Measurements from ENCODE around the gene C12orf57. TPM values are rescaled to one million over a fixed set of nuclear protein-coding genes. Genes with fewer than 3 reads are reported as not detected.

Gene C12orf57
- polyA plus RNA-seq, 1 donor, result 148 TPM

GRCh38 chr12:6938353-6939190, 5.2 kb upstream of the C12orf57 start:
- DNase-seq, result no peak

GRCh38 chr12:6939191-6939540, 4.7 kb upstream of the C12orf57 start:
- no peak for DNase-seq

GRCh38 chr12:6941267-6941666, 2.6 kb upstream of the C12orf57 start:
- DNase-seq, result no peak

- no peak for DNase-seq
Measured at GRCh38 chr12:6941782-6942181, 2.0 kb upstream of the C12orf57 start.

- no peak for DNase-seq
Measured at GRCh38 chr12:6942331-6942665, 1.5 kb upstream of the C12orf57 start.

GRCh38 chr12:6943389-6943721, 467 bp upstream of the C12orf57 start:
- peak; percentile 85 for DNase-seq

GRCh38 chr12:6944381-6945186, 762 bp downstream of the C12orf57 start:
- peak; percentile 94 for DNase-seq

GRCh38 chr12:6945613-6946012, 1.8 kb downstream of the C12orf57 start:
- DNase-seq, result no peak

GRCh38 chr12:6946033-6946919, 2.5 kb downstream of the C12orf57 start:
- no peak for DNase-seq

- DNase-seq, result no peak
Measured at GRCh38 chr12:6946920-6947374, 3.1 kb downstream of the C12orf57 start.

- DNase-seq, result no peak
Measured at GRCh38 chr12:6947615-6948014, 3.8 kb downstream of the C12orf57 start.

GRCh38 chr12:6948873-6949594, 5.2 kb downstream of the C12orf57 start:
- DNase-seq, result no peak

GRCh38 chr12:6950401-6950801, 6.6 kb downstream of the C12orf57 start:
- DNase-seq, result no peak

- no peak for DNase-seq
Measured at GRCh38 chr12:6950811-6951540, 7.2 kb downstream of the C12orf57 start, which contains the start of gene PTPN6. Gene PTPN6, plus strand, starts transcription at chr12:6951356. Its CDS starts 157 bp downstream, at chr12:6951513.

- no peak for DNase-seq
Measured at GRCh38 chr12:6951551-6952120, 7.8 kb downstream of the C12orf57 start.

- no peak for DNase-seq
Measured at GRCh38 chr12:6952121-6952862, 8.5 kb downstream of the C12orf57 start.

GRCh38 chr12:6952863-6953441, 9.1 kb downstream of the C12orf57 start:
- DNase-seq, result no peak

GRCh38 chr12:6953442-6954315, 9.9 kb downstream of the C12orf57 start:
- DNase-seq, result peak; percentile 85
